ENCODE measurements around the gene EYS.
"Not testable (repeated sequence)": the region's sequence is repeated elsewhere in the genome, so short reads cannot be mapped to it uniquely, and the experiment has no call there.

EYS gene

DNA sequence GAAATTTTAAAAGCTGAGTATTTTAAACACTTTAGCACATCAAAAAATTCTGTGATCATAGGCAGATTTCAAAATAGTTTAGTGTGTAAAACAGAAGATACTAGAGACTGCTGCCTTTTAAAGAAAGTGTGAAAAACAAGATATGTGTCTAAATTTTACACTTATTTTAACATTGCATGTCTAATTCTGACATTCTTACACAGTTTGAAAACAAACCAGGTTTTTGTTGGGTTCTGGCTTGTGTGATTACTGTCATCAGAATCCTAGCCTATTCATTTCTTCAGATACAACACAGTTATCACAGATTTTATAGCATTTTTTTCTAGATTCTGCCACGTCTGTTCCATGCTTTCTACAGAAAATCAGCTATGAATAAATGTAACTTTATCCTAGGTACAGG is 257.1 kb downstream of the EYS start:
- DNase-seq = no peak

- no peak for DNase-seq
Measured at GRCh38 chr6:65448866-65449265, 258.2 kb downstream of the EYS start.

DNA sequence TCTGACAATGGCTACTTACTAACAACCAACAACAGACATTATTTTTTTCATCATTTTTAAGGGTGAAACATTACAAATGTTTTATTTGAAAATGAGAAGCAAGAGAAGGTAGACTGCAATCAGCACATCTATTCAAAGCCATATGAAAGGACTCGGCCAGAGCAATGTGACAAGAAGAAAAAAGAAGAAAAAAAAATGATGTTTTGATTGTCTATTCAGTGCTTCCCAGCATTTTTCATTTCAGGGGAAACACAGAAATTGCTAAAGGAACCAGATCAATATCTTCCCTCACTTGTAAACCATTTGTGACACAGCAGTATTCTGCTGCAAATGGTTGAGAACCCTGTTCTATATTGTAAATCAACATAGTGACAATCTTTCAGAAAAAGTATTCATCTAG is 270.7 kb downstream of the EYS start:
- no peak for DNase-seq

DNA sequence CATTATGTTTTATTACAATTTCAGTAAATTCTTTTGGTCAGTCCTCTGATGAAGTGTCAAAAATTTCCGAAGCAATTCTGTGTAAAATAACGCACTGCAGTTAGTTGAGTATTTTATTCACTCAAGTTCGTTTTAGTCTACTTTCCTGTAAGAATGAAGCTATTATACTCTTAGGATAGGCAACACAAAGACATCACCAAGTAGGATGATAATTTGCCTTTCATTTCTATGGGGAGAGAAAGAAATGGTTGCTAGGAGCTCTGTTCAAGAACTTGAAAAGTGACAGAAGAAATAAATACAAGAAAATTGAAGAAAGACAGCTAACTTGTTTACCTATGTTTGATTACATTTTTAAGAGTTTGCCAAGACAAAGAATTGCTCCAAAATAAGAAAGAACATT is 290.4 kb downstream of the EYS start:
- DNase-seq = no peak

DNA sequence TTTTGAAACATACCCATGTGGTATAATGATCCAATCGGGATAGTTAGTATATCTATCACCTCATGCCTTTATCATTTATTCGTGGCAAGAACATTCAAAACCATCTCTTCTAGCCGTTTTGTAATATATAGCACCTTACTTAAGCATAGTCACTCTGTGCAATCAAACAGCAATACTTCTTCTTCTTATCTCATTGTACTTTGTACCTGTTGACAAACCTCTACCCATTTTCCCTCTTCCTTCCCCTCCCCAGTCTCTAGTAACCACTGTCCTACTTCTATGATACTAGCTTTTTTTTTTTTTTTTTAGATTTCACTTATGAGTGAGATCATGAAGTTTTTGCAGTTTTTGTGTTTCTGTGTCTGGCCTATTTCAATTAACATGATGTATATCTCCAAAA is 296.7 kb downstream of the EYS start:
- no peak for DNase-seq

GRCh38 chr6:65402564-65402963 is 304.5 kb downstream of the EYS start:
- no peak for DNase-seq

DNA sequence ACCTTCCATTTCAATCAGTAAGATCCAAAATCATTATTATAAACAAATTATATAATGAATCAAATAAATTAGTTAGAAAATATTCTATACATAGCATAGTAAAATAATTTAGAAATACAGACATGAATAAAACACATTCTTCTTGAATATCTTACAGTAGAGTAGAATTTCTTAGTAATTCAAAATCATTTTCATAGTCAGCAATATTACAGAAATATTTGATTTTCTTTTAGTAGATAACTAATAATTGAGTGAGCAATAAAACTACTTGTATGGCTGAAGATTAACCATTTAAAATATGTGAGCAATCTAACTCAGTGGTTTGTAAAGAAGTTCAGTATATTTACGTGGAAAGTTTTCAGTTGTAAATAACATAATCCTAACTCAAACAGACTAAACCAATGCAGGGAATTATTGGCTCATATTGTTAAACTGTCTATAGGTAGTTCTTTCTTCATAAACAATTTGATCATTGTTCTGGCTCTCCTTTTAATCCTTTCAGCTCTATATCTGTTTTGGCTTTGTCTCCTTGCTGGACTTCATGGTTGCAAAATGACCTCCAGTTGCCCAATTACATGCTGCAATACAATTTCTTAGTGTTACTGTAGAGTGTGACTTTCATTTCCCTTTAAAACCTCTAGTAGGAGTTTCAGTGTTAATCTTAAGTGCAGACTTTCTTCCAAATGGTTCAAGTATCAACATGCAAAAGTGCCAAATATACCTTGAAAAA is 307.5 kb downstream of the EYS start:
- no peak for DNase-seq

GRCh38 chr6:65398851-65399250 is 308.2 kb downstream of the EYS start:
- DNase-seq = no peak

DNA sequence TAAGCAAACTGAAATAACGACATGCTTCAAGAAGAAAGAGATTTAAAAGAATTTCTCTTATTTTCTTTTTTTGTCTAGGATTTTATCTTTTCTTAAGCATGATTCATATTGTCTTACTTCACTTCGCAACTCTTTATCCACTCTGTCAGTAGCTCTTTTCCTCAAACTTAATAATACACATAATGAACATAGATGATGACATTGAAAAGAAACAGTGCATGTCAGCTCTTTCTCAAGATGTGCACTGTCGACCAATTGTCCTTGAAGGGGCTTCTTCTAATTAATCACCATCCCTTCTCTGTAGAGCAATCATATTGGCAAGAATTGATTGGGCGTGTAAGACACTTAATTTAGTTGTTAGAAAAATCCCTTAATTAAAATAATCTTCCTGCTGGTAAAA is 356.5 kb downstream of the EYS start:
- no peak for DNase-seq

GRCh38 chr6:65302655-65303054 is 404.4 kb downstream of the EYS start:
- DNase-seq = not testable (repeated sequence)

DNA sequence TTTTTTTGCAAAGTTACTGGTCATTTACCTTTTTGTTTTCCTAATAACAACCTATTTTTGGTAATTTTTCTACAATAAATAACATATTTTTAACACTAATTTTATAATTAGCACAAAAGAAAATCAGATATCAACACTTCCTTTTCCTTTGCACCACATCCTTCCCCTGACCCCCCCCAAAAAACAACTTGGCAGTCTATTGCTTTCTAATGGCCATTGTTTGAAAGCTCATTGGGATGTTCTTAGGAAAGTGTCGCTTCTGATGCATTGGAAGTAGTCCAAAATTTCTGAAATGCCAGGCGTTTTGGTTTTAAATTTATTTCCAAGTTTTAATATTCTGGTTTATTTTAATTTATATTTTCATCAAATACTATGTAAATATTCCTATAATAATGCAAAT is 407.8 kb downstream of the EYS start:
- no peak for DNase-seq

DNA sequence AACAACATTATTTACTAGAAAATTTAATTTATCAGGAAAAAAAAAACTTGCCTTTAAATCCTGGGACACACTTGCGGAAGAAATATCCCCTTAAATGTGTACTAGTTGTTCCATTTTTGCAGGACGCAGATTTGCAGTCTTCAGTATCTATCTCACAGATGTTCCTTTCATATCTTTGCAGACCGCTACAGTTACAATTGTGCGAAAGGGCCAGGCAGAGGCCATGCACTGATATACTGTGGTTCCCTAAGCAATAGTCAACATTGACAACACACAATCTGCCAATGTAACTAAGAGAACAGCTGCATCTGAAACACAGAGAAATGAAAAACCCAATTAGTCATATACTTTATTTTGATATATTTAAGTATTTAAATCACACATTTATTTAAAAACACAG is 411.2 kb downstream of the EYS start:
- DNase-seq = no peak

GRCh38 chr6:65289491-65289890 is 417.5 kb downstream of the EYS start:
- no peak for DNase-seq

DNA sequence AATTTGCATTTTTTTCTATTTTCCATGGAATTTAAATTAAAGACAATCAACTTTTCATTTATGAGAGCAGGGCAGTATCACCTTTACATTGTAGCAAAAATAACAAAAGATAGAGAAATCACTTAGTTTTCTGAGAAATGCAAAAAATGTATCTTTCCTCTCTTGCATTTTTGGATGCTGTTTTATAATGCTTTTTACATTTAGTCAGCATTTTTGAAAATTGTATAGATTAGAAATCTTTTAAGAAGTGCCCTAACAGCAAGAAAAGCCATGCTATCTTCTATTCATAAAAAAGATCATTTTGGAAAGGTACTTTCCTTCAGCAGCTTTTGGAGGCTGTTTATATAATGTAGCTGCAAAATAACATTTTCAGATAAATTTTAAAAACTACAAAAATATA is 421.8 kb downstream of the EYS start:
- no peak for DNase-seq

- no peak for DNase-seq
Measured at GRCh38 chr6:65280060-65280459, 427.0 kb downstream of the EYS start.

DNA sequence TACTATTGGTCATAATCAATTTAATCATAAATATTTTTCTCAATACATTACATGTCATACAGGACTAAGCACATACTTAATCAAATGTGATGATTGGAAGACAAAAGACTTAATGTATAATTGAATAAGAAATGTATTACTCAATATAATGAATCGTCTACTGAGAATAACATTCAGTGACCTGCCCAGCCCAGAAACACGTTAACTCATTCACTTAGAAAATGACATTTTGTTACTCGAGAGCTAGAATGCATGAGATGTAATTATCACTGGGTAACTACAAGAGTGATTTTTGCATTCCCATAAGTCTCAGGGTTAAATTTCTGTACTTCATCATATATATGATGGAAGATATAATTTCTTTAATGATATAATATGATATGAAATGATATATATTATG is 444.8 kb downstream of the EYS start:
- DNase-seq = no peak

- no peak for DNase-seq
Measured at GRCh38 chr6:65259982-65260381, 447.0 kb downstream of the EYS start.

DNA sequence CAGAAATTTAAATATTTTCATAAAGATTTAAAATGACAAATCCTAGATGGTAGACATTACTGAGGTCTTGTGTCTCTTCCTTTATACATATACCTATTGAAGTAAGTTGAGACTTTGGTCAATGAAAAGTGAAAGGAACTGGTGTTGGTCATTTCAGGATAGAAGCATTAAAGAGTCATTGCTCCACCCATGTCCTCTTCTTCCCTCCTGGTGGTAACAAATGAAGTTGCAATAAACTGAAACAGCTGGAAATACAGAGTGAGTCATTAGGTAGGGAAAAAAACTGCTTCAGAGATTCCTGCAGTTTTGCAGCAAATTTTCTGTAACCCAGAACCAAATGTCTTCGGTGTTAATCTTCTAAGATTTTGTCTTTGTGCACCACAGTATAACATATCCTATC is 448.0 kb downstream of the EYS start:
- no peak for DNase-seq

DNA sequence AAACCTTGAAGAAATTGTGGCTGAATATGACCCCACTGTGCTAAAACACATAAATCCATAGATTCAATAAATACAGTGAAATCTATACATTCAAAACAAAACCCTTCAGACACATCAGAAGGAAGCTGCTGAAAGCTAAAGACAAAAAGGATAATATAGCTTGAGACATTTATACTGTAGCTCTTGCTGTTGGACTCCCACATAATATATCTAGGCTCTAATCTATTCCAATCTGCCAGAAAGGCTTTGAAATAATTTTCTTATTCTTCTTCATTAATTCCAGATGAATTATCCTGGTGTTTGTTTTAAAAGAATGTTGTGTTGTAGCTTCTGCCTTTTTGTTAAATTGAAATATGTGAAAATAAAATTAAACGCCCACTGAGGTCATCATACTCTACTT is 454.0 kb downstream of the EYS start:
- DNase-seq = no peak

DNA sequence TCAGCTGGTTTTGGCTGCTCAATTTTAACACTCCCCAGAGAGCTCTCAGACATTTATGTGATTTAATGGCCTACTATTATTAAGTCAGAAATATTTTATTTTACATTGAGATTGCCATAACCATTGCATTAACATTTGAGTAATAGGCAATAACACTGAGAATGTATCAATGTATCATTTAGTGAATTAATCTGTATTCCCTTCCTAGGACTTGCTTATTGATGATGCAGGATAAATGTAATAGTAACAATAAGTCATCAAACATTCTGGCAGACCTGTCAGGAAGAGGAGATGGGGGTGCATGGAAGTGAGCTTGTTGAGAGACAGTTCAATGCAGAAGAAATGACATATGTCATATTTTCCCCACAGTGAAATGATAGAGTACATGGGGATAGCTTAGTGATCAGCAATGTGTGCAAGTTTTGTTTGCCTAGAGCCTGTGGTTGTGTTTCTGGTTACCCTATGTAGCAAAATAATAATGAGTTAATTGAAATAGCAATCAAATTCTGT is 458.9 kb downstream of the EYS start:
- no peak for DNase-seq

GRCh38 chr6:65231616-65232015 is 475.4 kb downstream of the EYS start:
- DNase-seq = no peak

DNA sequence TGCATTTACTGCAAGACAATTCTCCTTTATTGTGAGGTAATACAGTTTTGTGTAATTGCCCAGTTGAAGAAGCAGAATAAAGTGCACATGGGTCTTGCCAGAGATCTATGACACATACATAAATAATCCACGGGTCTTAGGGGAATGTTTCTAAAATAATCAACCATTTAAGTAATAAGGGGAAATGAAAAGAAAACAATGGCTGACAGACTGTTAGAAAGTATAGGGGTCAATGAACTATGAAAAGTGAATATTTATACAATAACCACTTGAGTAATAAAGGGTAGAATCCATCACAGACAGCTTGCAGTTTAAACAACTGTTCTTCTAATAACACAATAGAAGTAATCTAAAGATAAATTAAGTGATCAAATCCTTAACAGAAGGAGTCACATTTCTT is 477.2 kb downstream of the EYS start:
- no peak for DNase-seq

- no peak for DNase-seq
Measured at GRCh38 chr6:65221153-65221552, 485.9 kb downstream of the EYS start.

- no peak for DNase-seq
Measured at GRCh38 chr6:65202738-65203137, 504.3 kb downstream of the EYS start.

- DNase-seq = no peak
Measured at GRCh38 chr6:65199683-65200082, 507.3 kb downstream of the EYS start.

Measured in RPMI8226 (cell line).